ENCODE measurements around the gene SPTB.

The SPTB gene

DNA sequence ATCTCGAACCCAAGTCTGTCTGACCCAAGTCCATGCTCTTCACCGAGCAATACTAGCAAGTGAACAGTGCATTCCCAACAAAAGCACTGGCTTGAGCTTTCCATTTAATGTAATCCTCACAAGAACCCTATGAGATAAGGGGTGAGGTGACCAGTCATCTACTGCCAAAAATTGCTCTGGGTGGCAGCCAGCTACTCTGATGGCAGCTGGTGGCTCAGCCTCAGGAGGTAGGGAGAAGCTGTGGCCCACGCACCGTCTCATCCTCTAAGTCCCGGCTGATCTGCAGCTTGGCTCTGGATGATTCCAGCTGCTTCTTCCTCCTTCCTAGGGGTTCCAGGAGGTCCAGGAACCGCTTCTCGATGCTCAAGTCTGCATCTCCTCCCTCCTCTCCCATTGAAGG, 100.2 kb downstream of the SPTB start:
- H3K36me3 ChIP-seq (replicated peaks in 1 of 2; ENCODE audit: control insufficient read depth in 2 of 2, insufficient read depth in 2 of 2, low read length in 2 of 2), result no peaks in the 10 kb centered on the region
- H3K79me1 ChIP-seq (ENCODE audit: low read depth, low read length), result no peaks in the 10 kb centered on the region
- no peak overlapping the region for H2AK5ac ChIP-seq (ENCODE audit: low read depth, low read length)
- H3K14ac ChIP-seq (ENCODE audit: low read length), result no peak overlapping the region
- H3K23ac ChIP-seq (ENCODE audit: low read depth, low read length, poor library complexity), result no peak overlapping the region
- H4K8ac ChIP-seq (ENCODE audit: low read depth, low read length), result no peak overlapping the region
- WGBS, 2 donors (ENCODE audit: extremely low coverage in 2 of 2, insufficient read length in 2 of 2, insufficient replicate concordance in 1 of 2), result no CpG with 5 or more reads among the region's 7 CpGs
- no peak overlapping the region for H4K91ac ChIP-seq (ENCODE audit: low read depth, low read length, poor library complexity)
- DNase-seq (ENCODE audit: low spot score), result no peak
- no peak overlapping the region for H2BK120ac ChIP-seq (ENCODE audit: low read depth, low read length)
- H3K4me3 ChIP-seq (ENCODE audit: low read length in 2 of 2), result no peak overlapping the region
- H2BK12ac ChIP-seq (ENCODE audit: low read length), result no peak overlapping the region
- peaks cover 0 to 28% (median 2%) of the 10 kb centered on the region in 3 experiments for H3K27me3 ChIP-seq (ENCODE audit: control insufficient read depth in 3 of 3, insufficient read depth in 3 of 3, low read depth in 1 of 3, low read length in 3 of 3)
- no peak overlapping the region for H3K27ac ChIP-seq (replicated peaks; ENCODE audit: low read length)
- no peak overlapping the region for H3K9ac ChIP-seq (ENCODE audit: low read depth, low read length, poor library complexity)
- no peak overlapping the region for H2AFZ ChIP-seq (ENCODE audit: low read length)
- no peak overlapping the region for H2BK5ac ChIP-seq (ENCODE audit: low read length)
- peaks cover 0 to 5% of the 10 kb centered on the region in 2 donors for H3K9me3 ChIP-seq (replicated peaks in 1 of 2; ENCODE audit: control insufficient read depth in 2 of 2, insufficient read depth in 1 of 2, low read depth in 1 of 2, low read length in 2 of 2)
- no peak overlapping the region for H2BK15ac ChIP-seq (ENCODE audit: low read length)
- no peak overlapping the region for H3K4me2 ChIP-seq (ENCODE audit: insufficient read depth, low read length, poor library complexity, severe bottlenecking)
- H3K4ac ChIP-seq (ENCODE audit: low read length), result no peak overlapping the region
- no peak overlapping the region for H3K18ac ChIP-seq (ENCODE audit: low read length)
- H3K4me1 ChIP-seq (ENCODE audit: control insufficient read depth in 2 of 2, insufficient read depth in 1 of 2, low read depth in 1 of 2, low read length in 2 of 2), result no peaks in the 10 kb centered on the region

- Histone ChIP-seq H3K18ac (ENCODE audit: low read length) (no peak overlapping the region), H3K79me1 (ENCODE audit: low read depth, low read length) (no peaks in the 10 kb centered on the region), H3K4ac (ENCODE audit: low read length) (no peak overlapping the region), H2BK120ac (ENCODE audit: low read depth, low read length) (no peak overlapping the region), H3K36me3 (replicated peaks in 1 of 2; ENCODE audit: control insufficient read depth in 2 of 2, insufficient read depth in 2 of 2, low read length in 2 of 2) (no peaks in the 10 kb centered on the region), H3K9me3 (replicated peaks in 1 of 2; ENCODE audit: control insufficient read depth in 2 of 2, insufficient read depth in 1 of 2, low read depth in 1 of 2, low read length in 2 of 2) (peaks cover 8 to 17% of the 10 kb centered on the region in 2 donors), H3K4me3 (ENCODE audit: low read length in 2 of 2) (no peak overlapping the region), H3K27me3 (ENCODE audit: control insufficient read depth in 3 of 3, insufficient read depth in 3 of 3, low read depth in 1 of 3, low read length in 3 of 3) (peaks cover 0 to 21% (median 0%) of the 10 kb centered on the region in 3 experiments), H2AK5ac (ENCODE audit: low read depth, low read length) (peak overlapping the region; percentile 18), H3K9ac (ENCODE audit: low read depth, low read length, poor library complexity) (no peak overlapping the region), H4K91ac (ENCODE audit: low read depth, low read length, poor library complexity) (no peak overlapping the region), H3K23ac (ENCODE audit: low read depth, low read length, poor library complexity) (no peak overlapping the region), H2BK5ac (ENCODE audit: low read length) (no peak overlapping the region), H2AFZ (ENCODE audit: low read length) (no peak overlapping the region), H3K14ac (ENCODE audit: low read length) (no peak overlapping the region), H4K8ac (ENCODE audit: low read depth, low read length) (no peak overlapping the region), H3K27ac (replicated peaks; ENCODE audit: low read length) (no peak overlapping the region), H2BK12ac (ENCODE audit: low read length) (no peak overlapping the region), H2BK15ac (ENCODE audit: low read length) (no peak overlapping the region), H3K4me1 (ENCODE audit: control insufficient read depth in 2 of 2, insufficient read depth in 1 of 2, low read depth in 1 of 2, low read length in 2 of 2) (no peaks in the 10 kb centered on the region), H3K4me2 (ENCODE audit: insufficient read depth, low read length, poor library complexity, severe bottlenecking) (no peak overlapping the region)
- no peak for DNase-seq (ENCODE audit: low spot score)
- no CpG with 5 or more reads among the region's 7 CpGs for WGBS, 2 donors (ENCODE audit: extremely low coverage in 2 of 2, insufficient read length in 2 of 2, insufficient replicate concordance in 1 of 2)
Measured at GRCh38 chr14:64778104-64778754, 101.5 kb downstream of the SPTB start.

GRCh38 chr14:64777461-64777860, 102.2 kb downstream of the SPTB start:
- no peak overlapping the region for H2BK15ac ChIP-seq (ENCODE audit: low read length)
- no peak overlapping the region for H3K14ac ChIP-seq (ENCODE audit: low read length)
- no peak overlapping the region for H2BK120ac ChIP-seq (ENCODE audit: low read depth, low read length)
- H2AFZ ChIP-seq (ENCODE audit: low read length), result no peak overlapping the region
- no peak overlapping the region for H3K18ac ChIP-seq (ENCODE audit: low read length)
- H3K4me1 ChIP-seq (ENCODE audit: control insufficient read depth in 2 of 2, insufficient read depth in 1 of 2, low read depth in 1 of 2, low read length in 2 of 2), result no peaks in the 10 kb centered on the region
- no peak overlapping the region for H3K9ac ChIP-seq (ENCODE audit: low read depth, low read length, poor library complexity)
- H3K27ac ChIP-seq (replicated peaks; ENCODE audit: low read length), result no peak overlapping the region
- no CpG with 5 or more reads among the region's 3 CpGs for WGBS, 2 donors (ENCODE audit: extremely low coverage in 2 of 2, insufficient read length in 2 of 2, insufficient replicate concordance in 1 of 2)
- H3K79me1 ChIP-seq (ENCODE audit: low read depth, low read length), result no peaks in the 10 kb centered on the region
- H3K4me2 ChIP-seq (ENCODE audit: insufficient read depth, low read length, poor library complexity, severe bottlenecking), result no peak overlapping the region
- H2BK12ac ChIP-seq (ENCODE audit: low read length), result no peak overlapping the region
- peaks cover 0 to 21% (median 0%) of the 10 kb centered on the region in 3 experiments for H3K27me3 ChIP-seq (ENCODE audit: control insufficient read depth in 3 of 3, insufficient read depth in 3 of 3, low read depth in 1 of 3, low read length in 3 of 3)
- H3K23ac ChIP-seq (ENCODE audit: low read depth, low read length, poor library complexity), result no peak overlapping the region
- no peak overlapping the region for H3K4ac ChIP-seq (ENCODE audit: low read length)
- H4K8ac ChIP-seq (ENCODE audit: low read depth, low read length), result no peak overlapping the region
- no peaks in the 10 kb centered on the region for H3K36me3 ChIP-seq (replicated peaks in 1 of 2; ENCODE audit: control insufficient read depth in 2 of 2, insufficient read depth in 2 of 2, low read length in 2 of 2)
- peaks cover 8 to 24% of the 10 kb centered on the region in 2 donors for H3K9me3 ChIP-seq (replicated peaks in 1 of 2; ENCODE audit: control insufficient read depth in 2 of 2, insufficient read depth in 1 of 2, low read depth in 1 of 2, low read length in 2 of 2)
- no peak overlapping the region for H3K4me3 ChIP-seq (ENCODE audit: low read length in 2 of 2)
- no peak overlapping the region for H4K91ac ChIP-seq (ENCODE audit: low read depth, low read length, poor library complexity)
- DNase-seq (ENCODE audit: low spot score), result no peak
- H2AK5ac ChIP-seq (ENCODE audit: low read depth, low read length), result no peak overlapping the region
- H2BK5ac ChIP-seq (ENCODE audit: low read length), result no peak overlapping the region

DNA sequence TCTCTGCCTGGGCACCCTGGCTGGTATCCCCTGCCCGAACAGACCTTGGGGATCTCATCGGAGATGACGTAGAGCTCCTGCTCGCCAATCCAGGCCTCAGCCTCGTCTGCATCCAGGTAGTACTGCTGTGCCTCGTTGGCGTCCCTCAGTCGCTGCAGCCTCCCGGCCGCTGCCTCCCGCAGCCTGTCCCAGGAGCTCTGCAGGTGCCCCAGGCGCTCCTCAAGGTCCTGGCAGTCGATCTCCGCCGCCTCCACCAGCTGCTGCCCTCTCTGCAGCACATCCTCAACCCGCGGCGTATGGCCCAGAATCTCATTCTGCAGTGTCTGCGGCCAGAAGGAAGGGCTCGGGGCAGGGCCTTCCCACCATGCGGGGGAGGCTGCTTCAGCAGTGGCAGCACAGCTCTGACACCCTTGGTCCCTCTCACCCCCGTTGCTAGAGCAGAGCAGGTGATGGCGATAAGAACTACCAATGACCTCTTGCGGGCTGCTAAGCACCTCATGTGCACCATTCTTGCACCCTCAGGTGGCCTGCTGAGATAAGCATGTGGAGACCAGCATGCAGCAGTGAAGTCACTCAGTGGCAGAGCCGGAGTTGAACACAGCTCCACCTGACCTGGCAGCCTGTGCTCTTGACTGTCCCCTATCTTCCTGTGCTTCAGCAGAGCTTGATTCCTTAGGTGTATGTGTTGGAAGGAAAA, 104.5 kb downstream of the SPTB start:
- Histone ChIP-seq H3K36me3 (replicated peaks in 1 of 2; ENCODE audit: control insufficient read depth in 2 of 2, insufficient read depth in 2 of 2, low read length in 2 of 2) (no peaks in the 10 kb centered on the region), H2BK5ac (ENCODE audit: low read length) (peak overlapping the region; percentile 21), H3K9me3 (replicated peaks in 1 of 2; ENCODE audit: control insufficient read depth in 2 of 2, insufficient read depth in 1 of 2, low read depth in 1 of 2, low read length in 2 of 2) (peaks cover 8 to 25% of the 10 kb centered on the region in 2 donors), H2BK15ac (ENCODE audit: low read length) (no peak overlapping the region), H4K8ac (ENCODE audit: low read depth, low read length) (no peak overlapping the region), H3K4ac (ENCODE audit: low read length) (no peak overlapping the region), H3K14ac (ENCODE audit: low read length) (peak overlapping the region; percentile 1), H3K27ac (replicated peaks; ENCODE audit: low read length) (no peak overlapping the region), H3K18ac (ENCODE audit: low read length) (peak overlapping the region; percentile 40), H2AK5ac (ENCODE audit: low read depth, low read length) (peak overlapping the region; percentile 42), H4K91ac (ENCODE audit: low read depth, low read length, poor library complexity) (no peak overlapping the region), H3K79me1 (ENCODE audit: low read depth, low read length) (no peaks in the 10 kb centered on the region), H3K23ac (ENCODE audit: low read depth, low read length, poor library complexity) (peak overlapping the region; percentile 35), H3K4me1 (ENCODE audit: control insufficient read depth in 2 of 2, insufficient read depth in 1 of 2, low read depth in 1 of 2, low read length in 2 of 2) (no peaks in the 10 kb centered on the region), H2BK120ac (ENCODE audit: low read depth, low read length) (no peak overlapping the region), H3K9ac (ENCODE audit: low read depth, low read length, poor library complexity) (no peak overlapping the region), H3K4me2 (ENCODE audit: insufficient read depth, low read length, poor library complexity, severe bottlenecking) (no peak overlapping the region), H3K4me3 (ENCODE audit: low read length in 2 of 2) (no peak overlapping the region), H2BK12ac (ENCODE audit: low read length) (no peak overlapping the region), H3K27me3 (ENCODE audit: control insufficient read depth in 3 of 3, insufficient read depth in 3 of 3, low read depth in 1 of 3, low read length in 3 of 3) (peaks cover 0 to 21% (median 0%) of the 10 kb centered on the region in 3 experiments), H2AFZ (ENCODE audit: low read length) (no peak overlapping the region)
- no CpG with 5 or more reads among the region's 25 CpGs for WGBS, 2 donors (ENCODE audit: extremely low coverage in 2 of 2, insufficient read length in 2 of 2, insufficient replicate concordance in 1 of 2)
- no peak for DNase-seq (ENCODE audit: low spot score)
